Cardiac fibroblast (primary cell): ENCODE results near the gene ZBED4.

Experiments used
- DNase-seq, 2 donors: peaks; one replicate each; pipeline versions ENCODE4 v3.0.0 to v3.0.0-alpha.2; 2010; ENCODE audit warnings: low read depth in 2 of 2
- H3K4me3 ChIP-seq, 2 donors: replicated peaks in 1 of 2; 1 replicate in 1 of 2; 2 replicates in 1 of 2; pipeline ENCODE4 v1.5.1; 2011; ENCODE audit warnings: low read depth in 2 of 2, low read length in 2 of 2, mild to moderate bottlenecking in 2 of 2, moderate library complexity in 1 of 2
- TF ChIP-seq, protein P1 (sequence below): IDR thresholded peaks from one replicate; pipeline ENCODE4 v1.5.1; 2011; ENCODE audit warnings: low read depth, mild to moderate bottlenecking, low read length, inconsistent platforms

The ZBED4 gene

DNA sequence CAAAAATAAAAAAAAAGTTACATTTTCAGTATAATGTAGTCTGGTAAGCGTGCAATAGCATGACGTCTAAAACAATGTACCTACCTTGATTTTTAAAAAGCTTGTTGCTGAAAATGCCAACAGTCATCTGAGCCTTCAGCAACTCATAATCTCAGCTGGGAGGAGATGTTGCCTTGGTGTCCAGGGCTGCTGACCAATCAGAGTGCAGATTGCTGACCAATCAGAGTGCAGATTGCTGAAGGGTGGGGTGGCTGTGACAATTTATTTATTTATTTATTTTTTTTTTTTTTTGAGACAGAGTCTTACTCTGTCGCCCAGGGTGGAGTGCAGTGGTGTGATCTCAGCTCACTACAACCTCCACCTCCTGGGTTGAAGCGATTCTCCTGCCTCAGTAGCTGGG lies 17.8 kb downstream of the ZBED4 start:
- TF ChIP-seq, protein P1, sequence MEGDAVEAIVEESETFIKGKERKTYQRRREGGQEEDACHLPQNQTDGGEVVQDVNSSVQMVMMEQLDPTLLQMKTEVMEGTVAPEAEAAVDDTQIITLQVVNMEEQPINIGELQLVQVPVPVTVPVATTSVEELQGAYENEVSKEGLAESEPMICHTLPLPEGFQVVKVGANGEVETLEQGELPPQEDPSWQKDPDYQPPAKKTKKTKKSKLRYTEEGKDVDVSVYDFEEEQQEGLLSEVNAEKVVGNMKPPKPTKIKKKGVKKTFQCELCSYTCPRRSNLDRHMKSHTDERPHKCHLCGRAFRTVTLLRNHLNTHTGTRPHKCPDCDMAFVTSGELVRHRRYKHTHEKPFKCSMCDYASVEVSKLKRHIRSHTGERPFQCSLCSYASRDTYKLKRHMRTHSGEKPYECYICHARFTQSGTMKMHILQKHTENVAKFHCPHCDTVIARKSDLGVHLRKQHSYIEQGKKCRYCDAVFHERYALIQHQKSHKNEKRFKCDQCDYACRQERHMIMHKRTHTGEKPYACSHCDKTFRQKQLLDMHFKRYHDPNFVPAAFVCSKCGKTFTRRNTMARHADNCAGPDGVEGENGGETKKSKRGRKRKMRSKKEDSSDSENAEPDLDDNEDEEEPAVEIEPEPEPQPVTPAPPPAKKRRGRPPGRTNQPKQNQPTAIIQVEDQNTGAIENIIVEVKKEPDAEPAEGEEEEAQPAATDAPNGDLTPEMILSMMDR = no peak
- no peak for DNase-seq
- no peak overlapping the region for H3K4me3 ChIP-seq

DNA sequence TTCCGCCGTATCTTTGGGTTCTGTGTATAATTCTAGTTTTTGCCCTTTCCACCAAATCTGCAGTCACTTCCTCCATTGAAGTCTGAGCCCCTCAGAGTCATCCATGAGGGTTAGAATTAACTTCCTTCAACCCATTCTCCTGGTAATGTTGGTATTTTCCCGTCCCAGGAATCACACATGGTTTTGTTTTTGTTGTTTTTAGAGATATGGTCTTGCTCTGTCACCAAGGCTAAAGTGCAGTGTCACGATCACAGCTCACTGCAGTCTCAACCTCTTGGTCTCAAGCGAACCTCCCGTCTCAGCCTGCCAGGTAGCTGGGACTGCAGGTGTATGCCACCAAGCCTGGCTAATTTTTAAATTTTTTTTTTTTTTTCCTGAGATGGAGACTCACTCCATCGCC lies 18.7 kb downstream of the ZBED4 start:
- H3K4me3 ChIP-seq = no peak overlapping the region
- no peak for DNase-seq
- TF ChIP-seq, protein P1 = no peak

DNA sequence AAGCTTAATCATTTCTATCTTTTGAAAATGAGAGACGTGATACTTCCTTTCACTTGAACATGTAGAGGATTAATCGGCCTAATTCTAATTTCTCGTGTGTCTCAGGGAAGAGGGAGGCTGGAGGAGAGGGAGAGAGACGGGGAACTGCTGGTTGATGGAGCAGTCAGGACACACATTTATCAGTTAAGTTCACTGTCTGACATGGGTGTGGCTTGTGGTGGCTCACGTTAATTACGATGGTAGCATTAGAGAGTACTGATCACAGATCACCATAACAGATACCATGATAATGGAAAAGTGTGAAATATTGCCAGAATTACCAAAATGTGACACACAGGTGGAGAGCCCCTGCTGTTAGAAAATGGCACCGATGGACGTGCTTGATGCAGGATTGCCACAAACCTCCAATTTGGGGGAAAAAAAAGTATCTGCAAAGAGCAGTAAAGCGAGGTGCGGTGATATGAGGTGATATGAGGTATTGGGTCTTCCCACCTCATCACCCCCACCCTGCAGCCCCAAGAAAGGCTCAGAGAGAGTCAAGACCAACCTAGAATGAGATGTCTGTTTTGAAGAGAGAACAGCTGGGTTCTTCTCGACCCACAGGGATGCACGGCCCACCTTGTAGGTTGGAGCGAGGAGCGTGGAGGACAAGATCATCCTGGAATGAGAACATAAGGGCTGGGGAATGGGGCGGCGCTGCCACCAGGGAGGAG lies 19.7 kb downstream of the ZBED4 start:
- no peak overlapping the region for H3K4me3 ChIP-seq
- no peak for DNase-seq
- TF ChIP-seq, protein P1 = no peak

DNA sequence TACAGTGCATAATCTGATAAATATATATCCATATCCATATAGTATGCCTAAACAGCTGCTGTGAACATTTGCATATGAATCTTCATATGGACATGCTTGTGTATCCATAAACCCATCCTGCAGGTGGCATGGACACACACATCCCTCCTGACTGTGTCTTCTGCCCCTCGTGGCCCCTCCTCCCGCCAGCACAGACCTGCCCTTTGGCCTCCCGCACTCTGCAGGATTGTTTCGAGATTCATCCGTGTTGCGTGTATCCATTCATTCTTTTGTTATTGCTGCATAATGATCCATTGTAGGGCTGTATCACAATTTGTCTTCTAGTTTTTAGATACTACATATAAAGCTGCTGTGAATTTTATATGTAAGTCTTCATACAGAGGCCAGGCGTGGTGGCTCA lies 24.0 kb downstream of the ZBED4 start:
- DNase-seq = no peak
- no peak overlapping the region for H3K4me3 ChIP-seq
- TF ChIP-seq, protein P1 = no peak

DNA sequence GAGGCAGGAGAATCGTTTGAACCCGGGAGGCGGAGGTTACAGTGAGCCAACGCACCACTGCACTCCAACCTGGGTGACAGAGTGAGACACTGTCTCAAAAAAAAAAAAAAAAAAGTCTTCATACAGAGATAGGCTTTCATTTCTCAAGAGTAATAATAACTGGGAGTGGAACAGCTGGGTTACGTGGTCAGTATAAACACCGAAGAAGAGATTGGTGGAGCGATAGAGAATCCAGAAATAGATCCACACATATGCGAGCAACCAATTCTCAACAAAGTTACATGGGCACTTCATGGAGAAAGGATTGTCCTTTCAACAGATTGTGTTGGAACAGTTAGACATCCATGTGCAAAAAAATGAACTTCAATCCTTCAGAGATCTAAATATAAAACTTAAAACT lies 24.6 kb downstream of the ZBED4 start:
- no peak overlapping the region for H3K4me3 ChIP-seq
- TF ChIP-seq, protein P1 = no peak
- DNase-seq = no peak

DNA sequence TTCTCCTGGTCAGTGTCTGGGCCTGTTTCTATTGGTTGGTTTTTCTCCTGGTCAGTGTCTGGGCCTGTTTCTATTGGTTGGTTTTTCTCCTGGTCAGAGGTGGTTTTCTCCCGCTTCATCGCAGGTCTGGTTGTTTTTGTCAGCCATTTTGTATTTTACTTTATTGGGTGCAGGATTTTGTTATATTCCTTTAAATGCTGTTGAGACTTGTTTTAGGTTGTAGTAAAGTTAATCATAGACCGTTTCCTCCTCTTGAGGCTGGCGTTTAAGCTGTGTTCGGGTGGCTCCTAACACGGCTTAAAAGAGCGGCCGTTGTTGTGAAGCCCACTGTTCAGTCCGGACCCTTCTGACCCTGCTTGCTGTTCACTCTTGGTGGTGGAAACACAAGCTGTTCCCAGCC lies 26.2 kb downstream of the ZBED4 start:
- no peak overlapping the region for H3K4me3 ChIP-seq
- no peak for DNase-seq
- TF ChIP-seq, protein P1 = no peak

DNA sequence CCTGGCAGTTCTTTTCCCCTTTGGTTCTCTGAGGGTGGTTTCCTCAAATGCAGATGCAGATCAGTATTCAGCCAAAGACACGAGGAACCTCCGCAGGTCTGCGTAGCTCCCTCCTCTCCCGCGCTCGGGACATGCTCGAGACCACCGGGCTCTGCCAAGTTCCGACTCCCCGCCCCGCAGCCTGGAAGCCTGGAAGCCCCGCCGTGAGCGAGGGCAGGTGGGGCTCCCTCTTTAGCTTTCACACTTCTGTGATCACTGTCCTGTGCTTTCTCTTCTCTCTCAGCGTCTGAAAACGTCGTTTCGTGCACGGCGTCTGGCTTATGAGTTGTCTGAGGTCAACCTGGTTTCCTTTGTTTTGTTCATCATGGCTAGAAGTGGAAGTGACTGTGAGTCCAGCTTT lies 26.6 kb downstream of the ZBED4 start:
- TF ChIP-seq, protein P1 = no peak
- H3K4me3 ChIP-seq = no peak overlapping the region
- no peak for DNase-seq
